Activated CD8-positive, alpha-beta memory T cell treated with anti-CD3 and anti-CD28 coated beads for 36 hours (primary cell): ENCODE data around the gene PHF11. TPM values are rescaled to one million over a fixed set of nuclear protein-coding genes. Genes with fewer than 3 reads are reported as not detected.

Experiments used
- CTCF ChIA-PET: fragments of 350-600 bp; sonication (Branson Sonifier 250); formaldehyde crosslinking; loops from one replicate; lab custom pipeline; 2021; ENCODE audit warnings: antibody characterized with exemption; lab: Charles Lee
- POLR2A ChIA-PET: fragments of 350-600 bp; sonication (Branson Sonifier 250); formaldehyde crosslinking; loops from one replicate; lab custom pipeline; 2021; ENCODE audit warnings: antibody characterized with exemption; lab: Charles Lee
- total RNA-seq, 2 experiments: library from RNA; stranded (reverse); gene quantifications; one replicate each; pipeline ENCODE4 v1.2.3, GENCODE V29; 2021

The PHF11 gene
- 10 to 100 TPM; 43.6 to 49.6 TPM for total RNA-seq

GRCh38 chr13:49495783-49496762 is at the start of gene PHF11:
PHF11 (plus strand) TSS chr13:49495953; CDS start chr13:49496002, 49 bp downstream.
- POLR2A ChIA-PET, result interaction anchor here (0.8 to 2.1 kb wide), 6 partner anchors 15 to 52 kb away, joined by 3 to 59 read pairs (median 5); partner anchors contain the start of genes CAB39L and SETDB2
- CTCF ChIA-PET, result interaction anchor here (0.9 kb wide), 1 partner anchor 196 kb away, joined by 3 read pairs; no protein-coding TSS in a partner anchor

DNA sequence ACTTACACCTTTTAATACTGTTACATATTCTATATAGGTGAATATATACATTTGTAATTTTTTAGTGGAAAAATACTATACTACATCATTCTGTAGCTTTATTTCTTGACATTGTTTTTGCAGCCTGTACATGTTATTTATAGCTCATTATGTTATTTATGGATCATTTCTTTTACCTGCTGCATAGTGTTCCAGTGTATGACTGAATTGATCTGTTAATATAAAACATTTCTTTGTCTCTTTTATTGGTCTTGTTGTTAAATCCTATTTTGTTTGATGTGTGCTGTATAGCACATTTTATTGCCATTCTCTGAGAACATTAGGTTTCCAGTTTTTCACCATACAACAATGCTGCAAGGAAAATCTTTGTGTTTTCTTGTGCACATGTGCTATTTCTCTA is 49.3 kb upstream of the PHF11 start:
- ChIA-PET CTCF (no interaction called here), POLR2A (interaction anchor here (4.7 kb wide), 1 partner anchor 50 kb away, joined by 59 read pairs; the partner anchor contains the start of gene PHF11)

DNA sequence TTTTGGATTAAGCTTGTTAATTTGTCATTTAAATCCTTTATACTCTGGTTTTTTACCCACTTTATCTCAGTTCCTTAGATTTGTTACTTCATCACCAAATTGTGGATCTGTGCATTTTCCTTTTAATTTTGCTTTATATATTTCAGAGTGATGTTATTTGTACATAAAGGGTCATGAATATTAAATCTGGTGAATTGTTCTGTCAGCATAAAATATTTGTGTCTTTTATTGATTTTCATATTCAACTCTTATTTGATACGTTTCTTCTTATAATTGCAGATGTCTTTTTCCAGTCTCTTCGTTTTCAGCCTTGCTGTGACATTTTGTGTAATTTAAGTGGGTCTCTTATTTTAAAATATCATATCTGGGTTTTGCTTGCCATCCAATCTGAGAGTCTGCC is 47.0 kb upstream of the PHF11 start:
- ChIA-PET POLR2A (no interaction called here), CTCF (no interaction called here)

DNA sequence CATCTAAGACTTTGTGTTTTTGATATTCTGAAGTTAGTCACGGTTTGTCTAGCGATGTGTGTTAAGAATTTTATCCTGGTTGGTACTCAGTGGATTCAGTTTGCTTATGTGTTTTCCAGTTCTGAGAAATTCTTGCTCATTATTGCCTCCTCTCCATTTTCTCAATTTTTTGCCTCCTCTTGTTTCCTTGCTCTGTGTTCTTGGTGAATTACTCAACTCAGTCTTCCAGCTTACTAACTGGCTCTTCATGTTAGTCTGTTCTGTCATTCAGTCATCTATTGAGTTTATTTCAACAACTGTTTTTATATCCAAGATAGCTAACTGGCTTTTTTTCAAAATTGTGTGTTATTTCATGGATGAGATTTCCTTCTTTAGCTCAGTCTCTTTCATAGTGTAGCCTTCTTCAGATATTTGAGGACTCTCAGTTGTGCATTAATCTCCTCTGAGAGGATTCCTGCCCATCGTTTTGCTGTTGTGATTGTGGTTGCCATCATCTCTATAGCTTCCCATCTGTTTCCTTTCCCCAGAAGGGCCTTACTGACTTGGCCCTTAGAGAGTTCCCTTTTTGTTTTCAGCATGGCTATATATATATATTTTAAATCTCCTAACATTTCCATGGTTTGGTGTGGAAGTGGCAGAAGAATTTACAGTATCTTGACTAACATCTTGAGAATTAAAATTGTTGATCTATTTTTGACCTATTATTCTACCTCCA is 45.5 kb upstream of the PHF11 start:
- POLR2A ChIA-PET, result interaction anchor here (0.5 to 1.1 kb wide), 2 partner anchors 46 to 153 kb away, joined by 3 read pairs; partner anchors contain the start of gene PHF11
- CTCF ChIA-PET, result no interaction called here

GRCh38 chr13:49452725-49453457 is 42.9 kb upstream of the PHF11 start:
- CTCF ChIA-PET, result no interaction called here
- POLR2A ChIA-PET, result interaction anchor here (0.6 to 1.0 kb wide), 3 partner anchors 10 to 71 kb away, joined by 3 to 8 read pairs (median 5); partner anchors contain the start of genes CAB39L and PHF11

- ChIA-PET CTCF (no interaction called here), POLR2A (no interaction called here)
Measured at GRCh38 chr13:49453465-49453864, 42.3 kb upstream of the PHF11 start.

DNA sequence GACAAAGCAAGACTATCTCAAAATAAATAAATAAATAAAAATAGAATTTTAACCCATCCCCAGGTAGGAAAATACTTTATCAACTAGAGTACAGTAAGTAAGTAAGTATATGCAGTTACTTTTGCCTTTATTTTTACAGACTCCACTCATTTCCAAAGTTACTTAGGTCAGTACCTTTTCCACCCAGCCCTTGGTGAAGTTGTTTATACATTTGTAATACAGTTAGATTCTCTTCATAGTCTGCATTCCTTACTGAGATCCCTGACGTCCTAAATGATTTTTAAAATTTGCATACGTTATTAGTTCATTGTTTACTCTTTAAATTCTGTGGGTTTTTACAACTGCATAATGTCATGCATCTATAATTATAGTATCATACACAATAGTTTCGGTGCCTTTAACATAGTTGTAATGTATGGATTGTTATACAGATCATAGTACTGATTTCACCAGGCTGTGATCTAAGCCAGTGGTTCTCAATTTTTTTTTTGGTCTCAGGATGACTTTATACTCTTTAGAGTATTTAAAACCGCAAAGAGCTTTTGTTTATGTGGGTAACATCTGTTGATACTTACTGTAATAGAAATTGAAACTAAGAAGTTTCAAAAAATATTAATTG is 41.3 kb upstream of the PHF11 start:
- ChIA-PET CTCF (no interaction called here), POLR2A (interaction anchor here (1.5 to 2.2 kb wide), 2 partner anchors 12 to 41 kb away, joined by 4 to 7 read pairs; partner anchors contain the start of gene PHF11)

DNA sequence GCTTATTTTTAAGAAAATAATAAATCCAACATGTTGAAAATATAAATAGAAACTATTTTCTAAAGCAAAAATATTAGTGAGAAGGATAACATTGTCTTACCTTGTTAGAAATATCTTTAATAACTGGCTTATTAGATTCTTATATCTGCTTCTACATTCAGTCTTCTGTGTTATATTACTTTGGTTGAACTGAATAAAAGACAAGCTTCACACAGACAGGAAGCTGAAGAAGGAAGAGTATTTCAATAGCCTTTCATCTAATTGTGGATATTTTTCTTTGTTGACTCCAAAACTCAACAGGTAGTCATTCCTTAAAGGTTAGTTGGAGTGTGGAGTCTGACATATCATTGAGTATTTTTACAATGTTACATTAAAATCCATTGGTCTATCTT is 40.8 kb upstream of the PHF11 start:
- ChIA-PET POLR2A (interaction anchor here (1.5 to 2.2 kb wide), 2 partner anchors 12 to 41 kb away, joined by 4 to 7 read pairs; partner anchors contain the start of gene PHF11), CTCF (no interaction called here)

DNA sequence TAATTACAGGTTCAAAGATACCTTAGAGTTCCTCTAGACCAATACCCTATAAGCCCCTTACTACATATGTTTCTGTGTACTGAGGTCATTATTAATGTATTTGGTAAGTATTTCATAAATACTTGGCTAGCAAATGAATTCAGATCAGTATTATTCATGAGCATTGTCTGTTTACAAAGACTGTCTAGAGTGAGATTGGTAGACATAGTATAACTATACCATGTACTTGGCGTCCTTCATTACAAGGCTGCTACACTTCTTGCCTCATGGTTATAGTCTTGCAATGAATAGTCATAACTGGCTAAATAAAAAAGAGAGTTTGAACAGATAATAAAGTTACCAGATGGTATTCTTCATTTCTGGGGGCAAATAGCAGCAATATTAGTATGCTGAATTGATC is 39.6 kb upstream of the PHF11 start:
- ChIA-PET CTCF (no interaction called here), POLR2A (no interaction called here)

- ChIA-PET CTCF (no interaction called here), POLR2A (no interaction called here)
Measured at GRCh38 chr13:49457221-49457620, 38.5 kb upstream of the PHF11 start.

DNA sequence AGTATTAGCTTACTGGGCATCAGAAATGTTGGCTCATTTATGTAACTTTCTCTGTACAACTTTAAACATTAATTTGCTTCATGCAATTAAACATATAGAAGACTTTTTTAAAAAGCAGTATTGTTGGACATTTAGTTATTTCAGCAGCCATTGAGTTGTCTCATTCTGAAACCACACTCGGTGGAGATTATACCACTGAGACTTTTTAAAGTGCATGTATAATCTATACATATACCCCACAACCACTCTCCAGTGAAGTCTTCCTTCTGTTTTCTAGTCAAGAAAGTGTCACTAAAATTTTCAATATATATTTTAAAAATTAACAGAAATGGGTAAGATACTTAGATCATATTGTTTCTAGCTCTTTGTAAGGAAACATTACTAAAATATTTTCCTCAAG is 36.2 kb upstream of the PHF11 start:
- CTCF ChIA-PET, result no interaction called here
- POLR2A ChIA-PET, result interaction anchor here (0.5 kb wide), 1 partner anchor 37 kb away, joined by 6 read pairs; no protein-coding TSS in a partner anchor

GRCh38 chr13:49464085-49464484 is 31.7 kb upstream of the PHF11 start:
- POLR2A ChIA-PET, result no interaction called here
- CTCF ChIA-PET, result no interaction called here

DNA sequence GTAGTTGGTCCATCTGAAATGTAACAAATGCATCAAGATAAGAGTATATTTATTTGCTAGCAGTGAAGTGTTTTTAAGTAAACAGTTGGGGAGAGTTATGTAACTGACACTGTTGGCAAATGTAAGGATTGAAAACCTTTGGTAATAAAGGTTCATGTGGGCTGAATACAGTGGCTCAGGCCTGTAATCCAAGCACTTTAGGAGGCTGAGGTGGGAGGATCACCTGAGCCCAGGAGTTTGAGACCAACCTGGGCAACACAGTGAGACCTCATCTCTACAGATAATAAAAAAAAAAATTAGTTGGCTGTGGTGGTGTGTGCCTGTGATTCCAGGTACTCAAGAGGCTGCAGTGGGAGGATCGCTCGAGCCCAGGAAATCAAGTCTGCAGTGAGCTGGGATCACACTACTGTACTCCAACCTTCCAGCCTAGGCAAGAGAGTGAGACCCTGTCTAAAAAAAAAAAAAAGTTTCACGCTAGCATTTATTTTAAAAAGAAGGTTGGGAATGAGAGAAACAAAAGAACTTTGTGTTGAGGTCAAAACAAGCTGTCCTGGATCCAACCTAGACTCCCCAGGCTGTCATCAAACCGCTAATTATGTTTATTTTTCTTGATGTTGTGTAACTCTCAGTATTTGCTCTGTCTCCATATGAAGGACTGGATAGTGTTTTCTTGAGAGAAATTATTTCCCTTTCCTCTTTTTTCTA is 31.0 kb upstream of the PHF11 start:
- CTCF ChIA-PET, result no interaction called here
- POLR2A ChIA-PET, result interaction anchor here (0.7 kb wide), 1 partner anchor 11 kb away, joined by 3 read pairs; no protein-coding TSS in a partner anchor

DNA sequence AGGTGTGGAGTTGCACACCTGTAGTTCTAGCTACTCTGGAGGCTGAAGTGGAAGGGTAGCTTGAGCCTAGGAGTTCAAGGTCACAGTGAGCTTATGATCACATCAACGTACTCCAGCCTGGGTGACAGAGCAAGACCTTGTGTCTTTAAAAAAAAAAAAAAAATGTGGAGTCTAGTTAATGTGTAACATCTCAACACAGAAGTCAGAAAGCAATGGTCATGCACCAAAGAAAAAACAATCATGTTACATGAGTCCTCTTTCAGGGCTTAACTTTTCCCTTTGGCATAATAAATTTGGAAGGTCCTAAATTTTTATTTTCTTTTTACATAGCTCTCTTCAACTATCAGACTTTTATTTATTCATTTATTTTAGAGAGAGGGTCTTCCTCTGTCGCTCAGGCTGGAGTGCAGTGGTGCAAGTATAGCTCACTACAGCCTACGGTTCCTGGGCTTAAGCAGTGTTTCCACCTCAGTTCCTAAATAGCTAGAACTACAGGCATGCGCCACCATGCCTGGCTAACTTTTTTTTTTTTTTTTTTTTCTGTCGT is 29.4 kb upstream of the PHF11 start:
- POLR2A ChIA-PET, result interaction anchor here (0.7 kb wide), 1 partner anchor 383 kb away, joined by 3 read pairs; no protein-coding TSS in a partner anchor
- CTCF ChIA-PET, result interaction anchor here (0.7 kb wide), 2 partner anchors 186 to 1776 kb away, joined by 3 to 4 read pairs; no protein-coding TSS in a partner anchor

- POLR2A ChIA-PET, result no interaction called here
- CTCF ChIA-PET, result no interaction called here
Measured at GRCh38 chr13:49472186-49472585, 23.6 kb upstream of the PHF11 start.

GRCh38 chr13:49476529-49476928 is 19.2 kb upstream of the PHF11 start:
- POLR2A ChIA-PET, result no interaction called here
- CTCF ChIA-PET, result no interaction called here

DNA sequence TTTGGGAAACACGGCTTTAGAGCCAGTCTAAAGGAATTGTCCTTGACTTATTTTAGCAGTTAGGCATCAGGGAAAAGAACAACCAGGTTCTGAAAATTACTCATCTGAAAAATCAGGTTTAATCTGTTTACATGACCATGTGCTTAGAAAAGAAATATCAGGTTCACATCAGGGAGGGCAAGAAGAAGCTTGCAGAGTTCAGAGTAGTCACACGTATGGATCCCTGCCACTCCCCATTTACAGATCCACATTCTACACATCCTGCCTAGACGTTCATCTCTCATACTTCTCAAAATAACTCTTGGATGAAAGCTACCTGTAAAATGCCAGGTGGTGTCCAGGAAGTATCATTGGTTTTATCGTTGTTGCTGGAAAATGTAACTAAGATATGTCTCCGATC is 14.0 kb upstream of the PHF11 start:
- CTCF ChIA-PET, result no interaction called here

DNA sequence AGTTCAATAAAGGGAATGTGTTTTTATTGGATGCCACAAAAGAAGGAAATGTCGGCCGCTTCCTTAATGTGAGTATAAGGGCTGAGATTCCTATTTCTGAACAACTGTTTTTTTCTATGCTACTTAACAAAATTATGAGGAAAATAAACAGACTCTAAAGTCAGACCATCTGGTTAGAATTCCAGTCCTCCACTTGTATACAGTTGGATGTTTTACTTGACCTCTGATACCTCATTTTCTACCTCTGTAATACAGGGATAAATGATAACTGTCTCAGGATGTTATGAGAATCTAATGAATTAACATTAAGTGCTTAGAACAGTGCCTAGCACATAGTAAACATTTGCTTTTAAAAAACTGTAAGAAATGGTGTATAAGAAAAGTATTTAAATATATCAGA is 7.2 kb upstream of the PHF11 start:
- ChIA-PET CTCF (no interaction called here), POLR2A (no interaction called here)

More for the DNA sequence above, 14.0 kb upstream of the PHF11 start:
- POLR2A ChIA-PET, result no interaction called here
